Measurements from ENCODE around the gene NFASC. TPM values are rescaled to one million over a fixed set of nuclear protein-coding genes. Genes with fewer than 3 reads are reported as not detected.

NFASC gene
- total RNA-seq, 1 donor from 2014 or later = 6.9 TPM

DNA sequence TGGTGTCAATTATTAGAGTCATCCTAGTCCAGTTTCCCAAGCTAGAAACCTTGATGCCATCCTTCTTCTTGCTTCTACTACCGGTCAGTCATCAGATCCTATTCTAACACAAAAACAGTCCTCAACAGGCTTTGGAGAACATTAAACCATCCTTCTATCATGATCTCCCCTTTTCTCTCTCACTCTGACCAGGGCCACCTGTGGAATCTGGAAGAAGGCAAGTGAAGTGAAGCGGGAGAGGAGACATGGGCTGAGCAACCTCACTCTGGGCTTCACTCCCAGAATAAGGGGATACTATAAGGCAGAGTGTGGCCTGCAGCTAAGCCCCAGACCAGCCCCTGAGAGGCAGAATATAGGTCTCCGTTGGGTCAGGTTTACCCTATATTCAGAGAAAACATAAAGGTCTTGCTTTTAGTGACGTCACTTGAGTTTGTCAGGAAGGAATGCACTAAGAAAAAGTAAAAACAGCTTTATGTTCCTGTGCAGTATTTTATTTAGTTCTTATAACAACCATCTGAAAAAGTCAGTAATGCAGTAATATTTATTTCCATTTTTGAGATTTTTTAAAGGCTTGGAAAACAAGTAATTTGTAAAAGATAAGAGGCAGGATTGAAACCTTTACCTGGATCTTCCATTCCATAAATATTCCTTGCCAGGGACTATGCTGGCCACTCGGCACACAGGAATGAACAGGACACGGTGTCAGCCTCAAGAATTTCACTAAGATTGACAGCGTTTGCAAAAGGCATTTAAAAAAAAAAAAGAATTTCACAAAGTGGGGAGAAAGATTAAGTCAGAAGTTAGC, 61.3 kb downstream of the NFASC start:
- H3K36me3 Mint-ChIP-seq (ENCODE audit: insufficient read depth) = no peaks in the 10 kb centered on the region
- H3K4me1 Mint-ChIP-seq (ENCODE audit: low read depth) = peaks cover 2% of the 10 kb centered on the region
- no peaks in the 10 kb centered on the region for H3K9me3 Mint-ChIP-seq (ENCODE audit: low read depth)
- H3K27me3 Mint-ChIP-seq = peaks cover 5% of the 10 kb centered on the region
- TF ChIP-seq, protein P1, sequence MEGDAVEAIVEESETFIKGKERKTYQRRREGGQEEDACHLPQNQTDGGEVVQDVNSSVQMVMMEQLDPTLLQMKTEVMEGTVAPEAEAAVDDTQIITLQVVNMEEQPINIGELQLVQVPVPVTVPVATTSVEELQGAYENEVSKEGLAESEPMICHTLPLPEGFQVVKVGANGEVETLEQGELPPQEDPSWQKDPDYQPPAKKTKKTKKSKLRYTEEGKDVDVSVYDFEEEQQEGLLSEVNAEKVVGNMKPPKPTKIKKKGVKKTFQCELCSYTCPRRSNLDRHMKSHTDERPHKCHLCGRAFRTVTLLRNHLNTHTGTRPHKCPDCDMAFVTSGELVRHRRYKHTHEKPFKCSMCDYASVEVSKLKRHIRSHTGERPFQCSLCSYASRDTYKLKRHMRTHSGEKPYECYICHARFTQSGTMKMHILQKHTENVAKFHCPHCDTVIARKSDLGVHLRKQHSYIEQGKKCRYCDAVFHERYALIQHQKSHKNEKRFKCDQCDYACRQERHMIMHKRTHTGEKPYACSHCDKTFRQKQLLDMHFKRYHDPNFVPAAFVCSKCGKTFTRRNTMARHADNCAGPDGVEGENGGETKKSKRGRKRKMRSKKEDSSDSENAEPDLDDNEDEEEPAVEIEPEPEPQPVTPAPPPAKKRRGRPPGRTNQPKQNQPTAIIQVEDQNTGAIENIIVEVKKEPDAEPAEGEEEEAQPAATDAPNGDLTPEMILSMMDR (IDR thresholded peaks at IDR 0.05; ENCODE audit: unreplicated experiment) = no peak
- H3K4me3 Mint-ChIP-seq (ENCODE audit: low read depth) = no peak overlapping the region
- no peak overlapping the region for H3K27ac Mint-ChIP-seq
- DNase-seq (ENCODE audit: low spot score, unreplicated experiment) = no peak

- Mint-ChIP-seq H3K36me3 (ENCODE audit: insufficient read depth) (no peaks in the 10 kb centered on the region), H3K9me3 (ENCODE audit: low read depth) (no peaks in the 10 kb centered on the region), H3K4me1 (ENCODE audit: low read depth) (peaks cover 2% of the 10 kb centered on the region), H3K27ac (no peak overlapping the region), H3K4me3 (ENCODE audit: low read depth) (no peak overlapping the region), H3K27me3 (peaks cover 11% of the 10 kb centered on the region)
- no peak for DNase-seq (ENCODE audit: low spot score, unreplicated experiment)
- TF ChIP-seq, protein P1 (IDR thresholded peaks at IDR 0.05; ENCODE audit: unreplicated experiment) = no peak
These were observed 61.9 kb downstream of the NFASC start for GRCh38 chr1:204932573-204932909.

GRCh38 chr1:204935155-204935554, 64.5 kb downstream of the NFASC start:
- H3K27me3 Mint-ChIP-seq = peaks cover 9% of the 10 kb centered on the region
- TF ChIP-seq, protein P1 (IDR thresholded peaks at IDR 0.05; ENCODE audit: unreplicated experiment) = no peak
- no peak for DNase-seq (ENCODE audit: low spot score, unreplicated experiment)

DNA sequence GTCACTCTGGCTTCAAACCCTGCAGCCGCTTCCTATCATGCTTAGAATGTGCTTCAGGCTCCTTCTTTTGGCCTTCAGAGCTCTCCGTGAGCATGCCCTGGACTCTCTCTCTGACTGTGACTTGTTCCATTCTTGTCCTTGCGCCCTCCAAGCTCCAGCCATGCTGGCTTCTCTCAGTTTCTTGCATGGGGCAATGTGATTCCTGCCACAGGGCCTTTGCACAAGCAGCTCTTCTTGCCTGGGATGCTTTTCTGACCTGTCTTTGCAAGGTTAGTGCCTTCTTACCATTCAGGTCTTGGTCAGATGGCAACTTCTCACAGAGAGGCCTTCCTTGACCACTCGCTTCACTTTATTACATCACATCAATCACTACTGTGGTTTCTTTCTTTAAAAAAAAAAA, 66.1 kb downstream of the NFASC start:
- Mint-ChIP-seq H3K27me3 (peaks cover 9% of the 10 kb centered on the region), H3K4me3 (ENCODE audit: low read depth) (no peak overlapping the region), H3K4me1 (ENCODE audit: low read depth) (no peaks in the 10 kb centered on the region), H3K36me3 (ENCODE audit: insufficient read depth) (no peaks in the 10 kb centered on the region), H3K9me3 (ENCODE audit: low read depth) (no peaks in the 10 kb centered on the region), H3K27ac (no peak overlapping the region)
- no peak for DNase-seq (ENCODE audit: low spot score, unreplicated experiment)
- TF ChIP-seq, protein P1 (IDR thresholded peaks at IDR 0.05; ENCODE audit: unreplicated experiment) = no peak

More at GRCh38 chr1:204935155-204935554, 64.5 kb downstream of the NFASC start:
- Mint-ChIP-seq H3K36me3 (ENCODE audit: insufficient read depth) (no peaks in the 10 kb centered on the region), H3K4me1 (ENCODE audit: low read depth) (no peaks in the 10 kb centered on the region), H3K4me3 (ENCODE audit: low read depth) (no peak overlapping the region), H3K27ac (no peak overlapping the region), H3K9me3 (ENCODE audit: low read depth) (no peaks in the 10 kb centered on the region)

DNA sequence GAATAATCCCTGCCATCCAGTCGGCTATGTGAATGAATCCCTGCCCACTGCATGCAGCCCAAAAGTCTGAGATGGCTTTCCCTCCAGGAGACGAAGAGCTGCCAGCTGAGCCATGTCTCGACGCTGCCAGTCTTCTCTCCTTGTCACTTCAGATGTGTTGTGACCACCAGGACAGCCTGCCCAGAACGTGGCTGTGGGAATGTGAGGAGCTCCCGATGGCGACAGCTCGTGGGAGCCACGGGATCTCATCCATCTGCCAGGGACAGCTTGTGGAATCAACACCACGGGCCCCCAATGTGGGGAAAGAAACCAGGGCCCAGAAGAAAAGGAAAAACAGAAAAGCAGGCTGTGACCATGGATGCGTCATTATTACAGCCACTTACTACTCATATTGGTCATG, 67.2 kb downstream of the NFASC start:
- no peaks in the 10 kb centered on the region for H3K4me1 Mint-ChIP-seq (ENCODE audit: low read depth)
- H3K4me3 Mint-ChIP-seq (ENCODE audit: low read depth) = no peak overlapping the region
- no peaks in the 10 kb centered on the region for H3K36me3 Mint-ChIP-seq (ENCODE audit: insufficient read depth)
- peaks cover 9% of the 10 kb centered on the region for H3K27me3 Mint-ChIP-seq
- TF ChIP-seq, protein P1 (IDR thresholded peaks at IDR 0.05; ENCODE audit: unreplicated experiment) = no peak
- H3K27ac Mint-ChIP-seq = no peak overlapping the region
- H3K9me3 Mint-ChIP-seq (ENCODE audit: low read depth) = no peaks in the 10 kb centered on the region
- no peak for DNase-seq (ENCODE audit: low spot score, unreplicated experiment)
